Keratinocyte (primary cell): ENCODE measurements around the gene ARHGDIA. TPM values are rescaled to one million over a fixed set of nuclear protein-coding genes. Genes with fewer than 3 reads are reported as not detected.

Source experiments
- DNase-seq: peaks from one replicate; pipeline ENCODE4 v3.0.0-alpha.2; 2011; ENCODE audit warnings: low read depth, missing footprints, low spot score
- FAIRE-seq: peaks from 2 replicates; lab custom pipeline; 2011; peaks lifted over from hg19 to GRCh38; lab: Jason Lieb, UNC
- H2AFZ ChIP-seq: 2 replicates; pipeline ENCODE4 v1.6.0; 2012; ENCODE audit warnings: low read length, control low read depth, inconsistent platforms; ENCODE audit not compliant: control insufficient read depth
- H3K27ac ChIP-seq: 2 replicates; pipeline ENCODE4 v1.5.1; 2011; ENCODE audit warnings: low read length; ENCODE audit not compliant: control insufficient read depth, insufficient read depth
- H3K27me3 ChIP-seq: 3 replicates; pipeline ENCODE4 v1.6.0; 2011; ENCODE audit warnings: low read length; ENCODE audit not compliant: control insufficient read depth, insufficient read depth; ENCODE audit errors: extremely low read depth
- H3K36me3 ChIP-seq, 2 experiments: 2 replicates in 1 of 2; 3 replicates in 1 of 2; pipeline ENCODE4 v1.5.1; 2011; ENCODE audit warnings: low read length in 2 of 2, mild to moderate bottlenecking in 1 of 2; ENCODE audit not compliant: control insufficient read depth in 2 of 2, insufficient read depth in 2 of 2; ENCODE audit errors: extremely low read depth in 1 of 2
- H3K4me1 ChIP-seq: 3 replicates; pipeline ENCODE4 v1.5.1; 2011; ENCODE audit warnings: low read length; ENCODE audit not compliant: control insufficient read depth, insufficient read depth; ENCODE audit errors: extremely low read depth
- H3K4me2 ChIP-seq: 3 replicates; pipeline ENCODE4 v1.6.0; 2011; ENCODE audit warnings: low read depth, low read length; ENCODE audit not compliant: control insufficient read depth, insufficient read depth; ENCODE audit errors: extremely low read depth
- H3K4me3 ChIP-seq, 3 experiments: fragments of 200-600 bp in 1 of 3; sonication (generic) in 1 of 3; 2 replicates in 2 of 3; 3 replicates in 1 of 3; pipeline ENCODE4 v1.5.1; 2011 to 2016; ENCODE audit warnings: low read length in 3 of 3, mild to moderate bottlenecking in 3 of 3, control low read depth in 2 of 3, inconsistent platforms in 1 of 3, low read depth in 1 of 3, mixed read lengths in 1 of 3, mixed run types in 1 of 3, moderate library complexity in 1 of 3; ENCODE audit not compliant: control insufficient read depth in 2 of 3, insufficient read depth in 2 of 3; ENCODE audit errors: extremely low read depth in 1 of 3
- H3K79me2 ChIP-seq: 2 replicates; pipeline ENCODE4 v1.6.0; 2012; ENCODE audit warnings: low read length; ENCODE audit not compliant: control insufficient read depth, insufficient read depth
- H3K9ac ChIP-seq: 3 replicates; pipeline ENCODE4 v1.6.0; 2011; ENCODE audit warnings: low read length; ENCODE audit not compliant: control insufficient read depth, insufficient read depth; ENCODE audit errors: extremely low read depth
- H3K9me1 ChIP-seq: 3 replicates; pipeline ENCODE4 v1.6.0; 2011; ENCODE audit warnings: low read length; ENCODE audit not compliant: control insufficient read depth, insufficient read depth; ENCODE audit errors: extremely low read depth
- H3K9me3 ChIP-seq: 2 replicates; pipeline ENCODE4 v1.5.1; 2012; ENCODE audit warnings: low read depth, low read length; ENCODE audit not compliant: control insufficient read depth
- H4K20me1 ChIP-seq: 3 replicates; pipeline ENCODE4 v1.6.0; 2011; ENCODE audit warnings: low read length; ENCODE audit not compliant: control insufficient read depth, insufficient read depth; ENCODE audit errors: extremely low read depth
- EZH2 ChIP-seq: IDR thresholded peaks from one replicate; pipeline ENCODE4 v1.6.1; 2012; ENCODE audit warnings: inconsistent platforms, mild to moderate bottlenecking, low read length, moderate library complexity
- dilution Hi-C: fragments of 300-500 bp; cut with MboI; formaldehyde crosslinking; loops from one replicate; pipeline ENCODE4 v1.7.0; 2020; ENCODE audit warnings: low sequenced_read_pairs; ENCODE audit not compliant: extremely low pct_ligation_motif_present
- polyA plus RNA-seq, 5 experiments: library from polyadenylated mRNA; depleted of rRNA in 3 of 5; stranded (reverse) in 3 of 5; stranded (forward) in 1 of 5; unstranded in 1 of 5; fragments of >200 nt; gene quantifications; 1 replicate in 1 of 5; 2 replicates in 3 of 5; 3 replicates in 1 of 5; pipeline versions ENCODE4 v1.2.1 to v1.2.3, GENCODE V29; 2011 to 2012; ENCODE audit warnings: missing spikeins in 2 of 5, low read depth in 1 of 5, low replicate concordance in 1 of 5
- TF ChIP-seq, protein P1 (sequence below), 3 experiments: IDR thresholded peaks in 1 of 3; conservative IDR thresholded peaks in 1 of 3; optimal IDR thresholded peaks in 1 of 3; 2 replicates in 2 of 3; 3 replicates in 1 of 3; pipeline versions ENCODE3 to v1.5.1; 2011; ENCODE audit warnings: low read length in 3 of 3, mild to moderate bottlenecking in 3 of 3, moderate library complexity in 2 of 3, control low read depth in 1 of 3, inconsistent platforms in 1 of 3; ENCODE audit not compliant: insufficient read depth in 2 of 3; ENCODE audit errors: extremely low read depth in 1 of 3

ARHGDIA gene
- polyA plus RNA-seq, 1 donor (not counting 4 experiments of a cell fraction or from before 2014, with no cell fraction given) = 65.7 TPM

DNA sequence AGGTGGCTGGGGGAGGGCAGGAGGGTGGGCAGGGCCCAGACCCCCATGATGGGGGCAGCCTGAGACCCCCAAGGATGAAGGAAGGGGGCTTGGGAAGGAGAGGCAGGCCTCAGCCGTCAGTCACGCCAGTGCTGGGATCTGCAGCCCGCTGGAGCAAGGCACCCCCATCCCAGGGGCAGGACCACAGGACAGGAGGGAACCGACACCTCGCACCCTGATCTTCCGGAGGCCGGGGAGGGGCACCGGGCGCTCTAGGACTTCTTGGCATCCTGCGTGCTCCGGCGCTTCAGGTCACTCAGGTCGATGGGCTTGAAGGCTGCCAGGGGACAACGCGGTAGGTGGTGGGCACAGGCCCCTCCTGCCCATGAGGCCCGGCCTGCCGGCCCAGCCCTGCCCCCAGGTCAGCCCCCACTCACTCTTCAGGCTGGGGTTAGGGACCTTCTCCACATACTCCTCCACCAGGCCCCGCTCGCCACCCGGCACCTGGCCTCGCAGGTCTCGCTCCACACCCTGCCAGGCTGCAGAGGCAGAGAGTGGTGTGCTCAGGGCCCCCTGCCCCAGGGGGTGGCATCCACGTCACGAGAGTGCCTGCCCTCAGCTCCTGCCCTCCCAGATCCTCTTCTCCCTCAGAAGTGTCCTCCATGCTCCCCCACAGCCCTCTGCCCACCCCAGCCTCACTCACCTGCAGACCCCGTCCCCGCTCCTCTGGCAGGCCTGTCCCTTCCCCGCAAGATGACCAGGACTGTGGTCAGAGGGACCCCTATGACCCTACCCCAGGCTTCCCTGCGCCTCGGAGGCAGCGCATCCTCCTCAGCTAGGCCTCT lies 47.9 kb downstream of the ARHGDIA start:
- H3K4me1 ChIP-seq = peaks cover 11% of the 10 kb centered on the region

DNA sequence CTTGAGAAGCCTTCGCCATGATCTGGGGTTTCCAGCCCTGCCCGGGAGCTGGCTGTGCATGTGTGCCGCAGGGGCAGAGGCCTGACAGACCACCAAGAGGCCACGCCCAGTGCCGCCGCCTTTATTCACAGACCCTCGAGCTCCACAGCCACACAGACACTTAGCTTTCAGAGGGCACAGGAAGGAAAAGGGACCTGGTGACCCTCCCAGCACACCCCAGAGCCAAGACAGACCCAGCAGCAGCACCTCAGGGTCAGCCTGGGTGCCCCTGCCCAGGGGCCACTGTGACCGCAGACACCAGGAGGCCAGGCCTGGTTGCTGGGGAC lies 48.9 kb downstream of the ARHGDIA start:
- H3K36me3 ChIP-seq = peaks cover 0 to 1% of the 10 kb centered on the region in 2 experiments
- H3K4me2 ChIP-seq = no peak overlapping the region
- FAIRE-seq (no peak), DNase-seq (no peak)
- peaks cover 11% of the 10 kb centered on the region for H3K4me1 ChIP-seq
- H3K9ac ChIP-seq = peak overlapping the region; percentile 33
- no peaks in the 10 kb centered on the region for H3K9me1 ChIP-seq
- H3K27ac ChIP-seq = no peak overlapping the region
- TF ChIP-seq EZH2 = no peak
- TF ChIP-seq, protein P1, sequence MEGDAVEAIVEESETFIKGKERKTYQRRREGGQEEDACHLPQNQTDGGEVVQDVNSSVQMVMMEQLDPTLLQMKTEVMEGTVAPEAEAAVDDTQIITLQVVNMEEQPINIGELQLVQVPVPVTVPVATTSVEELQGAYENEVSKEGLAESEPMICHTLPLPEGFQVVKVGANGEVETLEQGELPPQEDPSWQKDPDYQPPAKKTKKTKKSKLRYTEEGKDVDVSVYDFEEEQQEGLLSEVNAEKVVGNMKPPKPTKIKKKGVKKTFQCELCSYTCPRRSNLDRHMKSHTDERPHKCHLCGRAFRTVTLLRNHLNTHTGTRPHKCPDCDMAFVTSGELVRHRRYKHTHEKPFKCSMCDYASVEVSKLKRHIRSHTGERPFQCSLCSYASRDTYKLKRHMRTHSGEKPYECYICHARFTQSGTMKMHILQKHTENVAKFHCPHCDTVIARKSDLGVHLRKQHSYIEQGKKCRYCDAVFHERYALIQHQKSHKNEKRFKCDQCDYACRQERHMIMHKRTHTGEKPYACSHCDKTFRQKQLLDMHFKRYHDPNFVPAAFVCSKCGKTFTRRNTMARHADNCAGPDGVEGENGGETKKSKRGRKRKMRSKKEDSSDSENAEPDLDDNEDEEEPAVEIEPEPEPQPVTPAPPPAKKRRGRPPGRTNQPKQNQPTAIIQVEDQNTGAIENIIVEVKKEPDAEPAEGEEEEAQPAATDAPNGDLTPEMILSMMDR (optimal IDR thresholded peaks at IDR 0.05 in 1 of 3, IDR thresholded peaks at IDR 0.05 in 1 of 3, conservative IDR thresholded peaks at IDR 0.05 in 1 of 3; ENCODE audit: extremely low read depth in 1 of 3, insufficient read depth in 2 of 3, low read length in 3 of 3) = no peak
- no peaks in the 10 kb centered on the region for H3K9me3 ChIP-seq
- no peaks in the 10 kb centered on the region for H3K79me2 ChIP-seq
- H2AFZ ChIP-seq = no peak overlapping the region
- no peaks in the 10 kb centered on the region for H4K20me1 ChIP-seq
- H3K4me3 ChIP-seq = no peak overlapping the region
- dilution Hi-C loops = no loop called here
- H3K27me3 ChIP-seq = peaks cover 9% of the 10 kb centered on the region

More for the DNA sequence above, 47.9 kb downstream of the ARHGDIA start:
- Histone ChIP-seq H4K20me1 (no peaks in the 10 kb centered on the region), H3K79me2 (no peaks in the 10 kb centered on the region), H3K4me3 (no peak overlapping the region), H3K27ac (no peak overlapping the region), H3K9me3 (no peaks in the 10 kb centered on the region), H2AFZ (no peak overlapping the region), H3K4me2 (no peak overlapping the region), H3K9ac (no peak overlapping the region), H3K9me1 (no peaks in the 10 kb centered on the region), H3K36me3 (peaks cover 0 to 1% of the 10 kb centered on the region in 2 experiments), H3K27me3 (no peaks in the 10 kb centered on the region)
- dilution Hi-C loops = no loop called here
- DNase-seq (no peak), FAIRE-seq (no peak)
- TF ChIP-seq, protein P1 (optimal IDR thresholded peaks at IDR 0.05 in 1 of 3, IDR thresholded peaks at IDR 0.05 in 1 of 3, conservative IDR thresholded peaks at IDR 0.05 in 1 of 3; ENCODE audit: extremely low read depth in 1 of 3, insufficient read depth in 2 of 3, low read length in 3 of 3) = no peak
- no peak for TF ChIP-seq EZH2
